Measurements from ENCODE around the gene ZNRF1. TPM values are rescaled to one million over a fixed set of nuclear protein-coding genes. Genes with fewer than 3 reads are reported as not detected.

Gene ZNRF1
- total RNA-seq, 1 experiment from 2014 or later: 48.2 TPM

GRCh38 chr16:75043175-75043895 is 44.5 kb downstream of the ZNRF1 start:
- ChIA-PET POLR2A (interaction anchor here (0.5 to 0.7 kb wide), 2 partner anchors 33 to 209 kb away, joined by 3 read pairs; no protein-coding TSS in a partner anchor), CTCF (no interaction called here), RAD21 (ENCODE audit: low non-redundant PET in 1 of 2, low total read pairs in 2 of 2, uncharacterized antibody in 2 of 2, unreplicated experiment in 2 of 2) (no interaction called here)
- H3K79me2 ChIP-seq (ENCODE audit: insufficient read depth, low read length): peaks cover 73% of the 10 kb centered on the region
- no peak overlapping the region for H3K4me3 ChIP-seq (replicated peaks in 1 of 2; ENCODE audit: low read depth in 1 of 2, low read length in 2 of 2)
- H3K4me1 ChIP-seq (ENCODE audit: control insufficient read depth in 1 of 2, insufficient read depth in 2 of 2, low read length in 2 of 2): peaks cover 15 to 23% of the 10 kb centered on the region in 2 experiments
- TF ChIP-seq EZH2phosphoT487 (IDR thresholded peaks at IDR 0.05; ENCODE audit: borderline replicate concordance) (no peak), CEBPB (IDR thresholded peaks at IDR 0.05; ENCODE audit: low read depth) (no peak), SIN3A (IDR thresholded peaks at IDR 0.05; ENCODE audit: low read depth) (no peak), ATF3 (IDR thresholded peaks at IDR 0.05) (no peak), JUND (IDR thresholded peaks at IDR 0.05) (no peak), TCF7L2 (IDR thresholded peaks at IDR 0.05; ENCODE audit: borderline replicate concordance, extremely low read depth, insufficient read depth, insufficient read length) (no peak), POLR2A (IDR thresholded peaks at IDR 0.05; ENCODE audit: borderline replicate concordance, extremely low read depth, insufficient read depth, insufficient read length) (no peak), ZNF274 (IDR thresholded peaks at IDR 0.05; ENCODE audit: low read depth, low read length) (no peak)
- no peaks in the 10 kb centered on the region for H3K9me3 ChIP-seq (ENCODE audit: control insufficient read depth in 1 of 2, insufficient read depth in 1 of 2, low read depth in 1 of 2, low read length in 2 of 2)
- intact Hi-C loops (cut with micrococcal nuclease): no loop called here
- ATAC-seq (no peak), DNase-seq (ENCODE audit: low read depth, low spot score) (no peak)
- H3K36me3 ChIP-seq (ENCODE audit: control insufficient read depth in 1 of 2, insufficient read depth in 2 of 2, low read length in 2 of 2): no peaks in the 10 kb centered on the region
- H3K27me3 ChIP-seq (ENCODE audit: insufficient read depth, low read length): no peaks in the 10 kb centered on the region
- H3K27ac ChIP-seq (ENCODE audit: low read depth, low read length): no peak overlapping the region
- H3K4me2 ChIP-seq (ENCODE audit: low read length): no peak overlapping the region
- no peak overlapping the region for H2AFZ ChIP-seq (ENCODE audit: low read depth, low read length, poor library complexity, severe bottlenecking)
- H3K9ac ChIP-seq (ENCODE audit: low read length): no peak overlapping the region
- BruUV-seq (replicated peaks): no TSS peak
- no peaks in the 10 kb centered on the region for H3K9me2 ChIP-seq (ENCODE audit: insufficient read depth)
- H4K20me1 ChIP-seq (ENCODE audit: insufficient read depth): peaks cover 5% of the 10 kb centered on the region; the same call in 1 of the 2 replicates

- RAD21 ChIA-PET (ENCODE audit: low non-redundant PET in 1 of 2, low total read pairs in 2 of 2, uncharacterized antibody in 2 of 2, unreplicated experiment in 2 of 2): no interaction called here
- no peaks in the 10 kb centered on the region for H3K27me3 ChIP-seq (ENCODE audit: insufficient read depth, low read length)
- POLR2A ChIA-PET: no interaction called here
- no peaks in the 10 kb centered on the region for H3K9me2 ChIP-seq (ENCODE audit: insufficient read depth)
- no peak overlapping the region for H3K4me3 ChIP-seq (replicated peaks in 1 of 2; ENCODE audit: low read depth in 1 of 2, low read length in 2 of 2)
- DNase-seq (ENCODE audit: low read depth, low spot score) (no peak), ATAC-seq (no peak)
- no TSS peak for BruUV-seq (replicated peaks)
- intact Hi-C loops (cut with micrococcal nuclease): no loop called here
- H3K27ac ChIP-seq (ENCODE audit: low read depth, low read length): 0 out of 2 replicates have a peak overlapping the region, but pooled peaks have one; percentile 12
- H4K20me1 ChIP-seq (ENCODE audit: insufficient read depth): no peaks in the 10 kb centered on the region
- no peaks in the 10 kb centered on the region for H3K9me3 ChIP-seq (ENCODE audit: control insufficient read depth in 1 of 2, insufficient read depth in 1 of 2, low read depth in 1 of 2, low read length in 2 of 2)
- no peaks in the 10 kb centered on the region for H3K36me3 ChIP-seq (ENCODE audit: control insufficient read depth in 1 of 2, insufficient read depth in 2 of 2, low read length in 2 of 2)
- H3K4me1 ChIP-seq (ENCODE audit: control insufficient read depth in 1 of 2, insufficient read depth in 2 of 2, low read length in 2 of 2): peaks cover 10 to 14% of the 10 kb centered on the region in 2 experiments; a peak in 3 of 4 replicates
- CTCF ChIA-PET: no interaction called here
- TF ChIP-seq POLR2A (IDR thresholded peaks at IDR 0.05; ENCODE audit: borderline replicate concordance, extremely low read depth, insufficient read depth, insufficient read length) (no peak), EZH2 (IDR thresholded peaks at IDR 0.05) (no peak), EGR1 (IDR thresholded peaks at IDR 0.05; ENCODE audit: low read depth) (no peak), ELF1 (IDR thresholded peaks at IDR 0.05; ENCODE audit: borderline replicate concordance, low read depth) (no peak), REST (IDR thresholded peaks at IDR 0.05; ENCODE audit: low read depth) (no peak), TCF7L2 (IDR thresholded peaks at IDR 0.05; ENCODE audit: borderline replicate concordance, extremely low read depth, insufficient read depth, insufficient read length) (no peak), FOSL1 (IDR thresholded peaks at IDR 0.05; ENCODE audit: low read depth) (no peak), POLR2AphosphoS5 (IDR thresholded peaks at IDR 0.05; ENCODE audit: low read depth, low read length) (no peak), ZFX (IDR thresholded peaks at IDR 0.05) (no peak), SRF (IDR thresholded peaks at IDR 0.05; ENCODE audit: low read depth) (no peak), SP1 (IDR thresholded peaks at IDR 0.05; ENCODE audit: low read depth) (no peak), ZNF274 (IDR thresholded peaks at IDR 0.05; ENCODE audit: low read depth, low read length) (no peak), RAD21 (IDR thresholded peaks at IDR 0.05; ENCODE audit: low read depth) (no peak), EZH2phosphoT487 (IDR thresholded peaks at IDR 0.05; ENCODE audit: borderline replicate concordance) (no peak)
- no peak overlapping the region for H3K9ac ChIP-seq (ENCODE audit: low read length)
- no peak overlapping the region for H2AFZ ChIP-seq (ENCODE audit: low read depth, low read length, poor library complexity, severe bottlenecking)
- H3K4me2 ChIP-seq (ENCODE audit: low read length): no peak overlapping the region
- peaks cover 75% of the 10 kb centered on the region for H3K79me2 ChIP-seq (ENCODE audit: insufficient read depth, low read length)
These were observed 46.1 kb downstream of the ZNRF1 start for GRCh38 chr16:75044800-75045361.
